ENCODE data around the gene LAMP2.

DNA sequence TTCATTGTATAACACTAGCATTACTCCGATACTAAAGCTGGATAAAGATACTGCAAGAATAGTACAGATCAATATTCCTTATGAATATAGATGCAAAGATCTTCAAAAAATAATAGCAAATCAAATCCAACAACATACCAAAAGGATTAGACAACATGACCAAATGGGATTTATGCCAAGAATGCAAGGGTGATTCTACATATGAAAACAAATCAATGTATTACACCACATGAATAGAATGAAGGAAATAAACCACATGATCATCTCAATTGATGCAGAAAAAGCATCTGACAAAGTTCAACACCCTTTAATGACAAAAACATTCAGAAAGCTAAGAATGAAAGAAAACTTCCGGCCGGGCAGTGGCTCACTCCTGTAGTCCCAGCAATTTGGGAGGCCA is 48.8 kb upstream of the LAMP2 start:
- no peak for TF ChIP-seq POLR2A (IDR thresholded peaks at IDR 0.05; ENCODE audit: extremely low read depth, insufficient read length)
- TF ChIP-seq, protein P1, sequence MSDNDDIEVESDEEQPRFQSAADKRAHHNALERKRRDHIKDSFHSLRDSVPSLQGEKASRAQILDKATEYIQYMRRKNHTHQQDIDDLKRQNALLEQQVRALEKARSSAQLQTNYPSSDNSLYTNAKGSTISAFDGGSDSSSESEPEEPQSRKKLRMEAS (IDR thresholded peaks at IDR 0.05; ENCODE audit: low read depth, low read length) = no peak

All from NB4 (cell line).